ENCODE data around the gene SORCS3.

- TF ChIP-seq CTCF (IDR thresholded peaks at IDR 0.05) = no peak
- TF ChIP-seq POLR2A (IDR thresholded peaks at IDR 0.05) = no peak
Observed at GRCh38 chr10:104993085-104993484, 352.0 kb downstream of the SORCS3 start.

Measured in lower leg skin (tissue), 3 donors.